GM18511 (cell line): ENCODE results near the gene IL26.

Experiments
- ATAC-seq: cut with Tn5 transposase; IDR thresholded peaks from one replicate; pipeline ENCODE4 v1.9.1; 2021; ENCODE audit warnings: mild to moderate bottlenecking, moderate library complexity; ENCODE audit not compliant: unreplicated experiment

Gene IL26

GRCh38 chr12:68225576-68226476 is at the start of gene IL26:
IL26 (minus strand) TSS chr12:68225810; CDS start chr12:68225756, 54 bp downstream.
- no peak for ATAC-seq

- ATAC-seq, result no peak
Measured at GRCh38 chr12:68272732-68273131, 47.1 kb upstream of the IL26 start.

- no peak for ATAC-seq
Measured at GRCh38 chr12:68271346-68271745, 45.7 kb upstream of the IL26 start.

GRCh38 chr12:68270358-68270757 is 44.7 kb upstream of the IL26 start:
- ATAC-seq, result no peak

- no peak for ATAC-seq
Measured at GRCh38 chr12:68269779-68270178, 44.2 kb upstream of the IL26 start.

- no peak for ATAC-seq
Measured at GRCh38 chr12:68268967-68269366, 43.4 kb upstream of the IL26 start.

GRCh38 chr12:68267892-68268396 is 42.3 kb upstream of the IL26 start:
- no peak for ATAC-seq

- ATAC-seq, result no peak
Measured at GRCh38 chr12:68264857-68265256, 39.2 kb upstream of the IL26 start.

GRCh38 chr12:68264158-68264855 is 38.7 kb upstream of the IL26 start:
- no peak for ATAC-seq

- no peak for ATAC-seq
Measured at GRCh38 chr12:68263366-68263765, 37.8 kb upstream of the IL26 start.

GRCh38 chr12:68261896-68262295 is 36.3 kb upstream of the IL26 start:
- no peak for ATAC-seq

- ATAC-seq, result no peak
Measured at GRCh38 chr12:68260153-68260552, 34.5 kb upstream of the IL26 start.

- no peak for ATAC-seq
Measured at GRCh38 chr12:68259318-68259940, 33.8 kb upstream of the IL26 start.

GRCh38 chr12:68253504-68253903 is 27.9 kb upstream of the IL26 start, which contains the start of gene IL22:
IL22 (minus strand) TSS chr12:68253604; CDS start chr12:68253448, 156 bp downstream.
- ATAC-seq, result no peak

- ATAC-seq, result no peak
Measured at GRCh38 chr12:68252077-68252476, 26.5 kb upstream of the IL26 start.

GRCh38 chr12:68250454-68250853 is 24.8 kb upstream of the IL26 start:
- ATAC-seq, result no peak

GRCh38 chr12:68247785-68248184 is 22.2 kb upstream of the IL26 start:
- ATAC-seq, result no peak

- ATAC-seq, result no peak
Measured at GRCh38 chr12:68246350-68246749, 20.7 kb upstream of the IL26 start.

GRCh38 chr12:68245180-68246021 is 19.8 kb upstream of the IL26 start:
- ATAC-seq, result no peak

- ATAC-seq, result no peak
Measured at GRCh38 chr12:68242777-68243176, 17.2 kb upstream of the IL26 start.
